K562 (cell line): ENCODE measurements around the gene XRCC3. TPM values are rescaled to one million over a fixed set of nuclear protein-coding genes. Genes with fewer than 3 reads are reported as not detected.
A peak's percentile ranks its signal among the peaks of the same experiment; 100 is the strongest.

ENCODE experiments used
- ATAC-seq: fragments of 200-7000 bp; cut with Tn5 transposase; 3 replicates; pipeline ENCODE4 v1.9.1; 2020; ENCODE audit warnings: moderate library complexity
- BruUV-seq: library from RNA; stranded (reverse); fragments of 400-500 nt; replicated peaks from 2 replicates; lab custom pipeline; 2021; lab: Mats Ljungman, UMichigan
- CTCF ChIA-PET: fragments of 300-600 bp; formaldehyde crosslinking; extraction: SDS; loops from one replicate; lab custom pipeline; 2021; ENCODE audit warnings: low intra/inter-chr PET ratio; lab: Yijun Ruan, JAX
- POLR2A ChIA-PET: fragments of 300-600, 350-650 bp; sonication (Branson Sonifier 250); formaldehyde crosslinking; extraction: SDS; loops from one replicate; lab custom pipeline; 2021; ENCODE audit warnings: antibody characterized with exemption, inconsistent platforms; lab: Yijun Ruan, JAX
- DNase-seq, 4 experiments: peaks; one replicate each; pipeline versions ENCODE4 v3.0.0 to v3.0.0-alpha.2; 2011 to 2018; ENCODE audit warnings: low spot score in 3 of 4, mixed read lengths in 3 of 4; ENCODE audit errors: extremely low read depth in 1 of 4
- FAIRE-seq: peaks from 2 replicates; lab custom pipeline; 2011; peaks lifted over from hg19 to GRCh38; lab: Jason Lieb, UNC
- H2AFZ ChIP-seq: 2 replicates; pipeline ENCODE4 v1.6.0; 2011; ENCODE audit warnings: low read depth, low read length, control low read depth, inconsistent platforms
- H3K27ac ChIP-seq: fragments of 200-600 bp; 3 replicates; pipeline ENCODE4 v1.8.0; 2011; ENCODE audit warnings: low read depth, mild to moderate bottlenecking, control low read depth, inconsistent platforms, low read length, moderate library complexity, mixed read lengths; ENCODE audit errors: extremely low read depth
- H3K27me3 ChIP-seq, 2 experiments: fragments of 300-600 bp in 1 of 2; 2 replicates in 1 of 2; 3 replicates in 1 of 2; pipeline versions ENCODE4 v1.6.0 to v1.8.0; 2011; ENCODE audit warnings: inconsistent platforms in 2 of 2, low read length in 2 of 2, mild to moderate bottlenecking in 1 of 2, mixed read lengths in 1 of 2, moderate library complexity in 1 of 2; ENCODE audit not compliant: control insufficient read depth in 2 of 2, insufficient read depth in 2 of 2
- H3K36me3 ChIP-seq: fragments of 300-600 bp; 3 replicates; pipeline ENCODE4 v1.8.0; 2011; ENCODE audit warnings: mild to moderate bottlenecking, low read length, inconsistent platforms; ENCODE audit not compliant: control insufficient read depth, insufficient read depth
- H3K4me1 ChIP-seq, 2 experiments: fragments of 200-600 bp in 1 of 2; replicated peaks in 1 of 2; 2 replicates in 1 of 2; 3 replicates in 1 of 2; pipeline versions ENCODE4 v1.5.1 to v1.8.0; 2011; ENCODE audit warnings: inconsistent platforms in 2 of 2, low read length in 2 of 2, mild to moderate bottlenecking in 1 of 2, mixed read lengths in 1 of 2, moderate library complexity in 1 of 2; ENCODE audit not compliant: control insufficient read depth in 2 of 2, insufficient read depth in 2 of 2
- H3K4me2 ChIP-seq: 2 replicates; pipeline ENCODE4 v1.6.1; 2011; ENCODE audit warnings: low read length, control low read depth, inconsistent platforms, mixed read lengths; ENCODE audit not compliant: insufficient read depth
- H3K4me3 ChIP-seq: fragments of 200-600 bp; sonication (generic), shearing (Covaris generic); 2 replicates; pipeline ENCODE4 v1.5.1; 2016; ENCODE audit warnings: control low read depth, inconsistent platforms
- H3K79me2 ChIP-seq: fragments of 200-600 bp; 3 replicates; pipeline ENCODE4 v1.8.0; 2011; ENCODE audit warnings: low read length, inconsistent platforms; ENCODE audit not compliant: control insufficient read depth, insufficient read depth
- H3K9ac ChIP-seq, 2 experiments: 2 replicates each; pipeline versions ENCODE4 v1.6.0 to v1.6.1; 2011; ENCODE audit warnings: low read depth in 2 of 2, low read length in 2 of 2, control low read depth in 1 of 2, inconsistent platforms in 1 of 2, mild to moderate bottlenecking in 1 of 2, mixed read lengths in 1 of 2; ENCODE audit not compliant: insufficient read depth in 1 of 2
- H3K9me1 ChIP-seq: one replicate; pipeline ENCODE4 v1.6.0; 2011; ENCODE audit warnings: inconsistent platforms, mild to moderate bottlenecking, low read length, moderate library complexity; ENCODE audit not compliant: control insufficient read depth, insufficient read depth
- H3K9me3 ChIP-seq: replicated peaks from 2 replicates; pipeline ENCODE4 v1.5.1; 2011; ENCODE audit warnings: low read depth, low read length, inconsistent platforms; ENCODE audit not compliant: control insufficient read depth, insufficient read depth
- H4K20me1 ChIP-seq: replicated peaks from 2 replicates; pipeline ENCODE4 v1.6.1; 2011; ENCODE audit warnings: low read length, inconsistent platforms, mixed read lengths; ENCODE audit not compliant: control insufficient read depth, insufficient read depth
- CREBBP ChIP-seq: IDR thresholded peaks from one replicate; pipeline ENCODE4 v1.6.1; 2012; ENCODE audit warnings: low read depth, mild to moderate bottlenecking, control low read depth, inconsistent platforms, low read length
- EGR1 ChIP-seq: fragments of 450-650 bp; conservative IDR thresholded peaks from 2 replicates; pipeline ENCODE4 v1.6.1; 2017; ENCODE audit warnings: mild to moderate bottlenecking
- ZNF717 ChIP-seq: fragments of 250-450 bp; sonication (Bioruptor Pico); IDR thresholded peaks from 2 replicates; pipeline ENCODE4 v1.5.0; 2021
- whole genome bisulfite sequencing: fragments of 100-300 bp; shearing (Covaris generic); methylation state at CpG from one replicate; pipeline ENCODE4 v1.1.6; 2016; ENCODE audit warnings: low coverage, mixed read lengths; ENCODE audit not compliant: insufficient coverage; ENCODE audit errors: missing lambda C conversion rate; 5-methylcytosine and 5-hydroxymethylcytosine counted together
- in situ Hi-C: fragments of 300-500 bp; cut with MboI; formaldehyde crosslinking; loops from 4 replicates; pipeline ENCODE4 v1.15.0; 2018; ENCODE audit warnings: inconsistent platforms, mixed read lengths
- intact Hi-C: fragments of 100-400 bp; cut with micrococcal nuclease; formaldehyde crosslinking; loops from 2 replicates; pipeline ENCODE4 v1.14.2; 2022
- polyA plus RNA-seq, 8 experiments: library from polyadenylated mRNA; depleted of rRNA in 4 of 8; stranded (reverse) in 5 of 8; unstranded in 3 of 8; fragments of >200 nt; fragmentation: Nextera tagmentation in 2 of 8; fragmentation: Illumina TruSeq in 1 of 8; extraction: Ambion mirVana in 2 of 8; extraction: Trizol in 1 of 8; gene quantifications; 2 replicates each; pipeline versions ENCODE4 v1.2.1 to v1.2.3, GENCODE V29; 2011 to 2014; ENCODE audit warnings: inconsistent platforms in 1 of 8, missing spikeins in 1 of 8
- total RNA-seq, 7 experiments: library from RNA; depleted of rRNA in 6 of 7; stranded (reverse); fragments of >200 nt in 6 of 7; fragmentation: Illumina TruSeq in 2 of 7; extraction: Trizol in 2 of 7; gene quantifications; 2 replicates each; pipeline versions ENCODE4 v1.2.1 to v1.2.3, GENCODE V29; 2011 to 2021; ENCODE audit warnings: low replicate concordance in 1 of 7
- TF ChIP-seq, protein P1 (sequence below): sonication (generic); formaldehyde crosslinking; IDR thresholded peaks from 2 replicates; pipeline ENCODE4 v1.8.1; 2023; ENCODE audit warnings: mild to moderate bottlenecking, missing genetic modification reagents

XRCC3 gene
- total and polyA plus RNA-seq, 9 of the 15 experiments (the other 6 are each of a cell fraction or from before 2014, with no cell fraction given), result 0.34 to 59.3 (median 30.3) TPM

DNA sequence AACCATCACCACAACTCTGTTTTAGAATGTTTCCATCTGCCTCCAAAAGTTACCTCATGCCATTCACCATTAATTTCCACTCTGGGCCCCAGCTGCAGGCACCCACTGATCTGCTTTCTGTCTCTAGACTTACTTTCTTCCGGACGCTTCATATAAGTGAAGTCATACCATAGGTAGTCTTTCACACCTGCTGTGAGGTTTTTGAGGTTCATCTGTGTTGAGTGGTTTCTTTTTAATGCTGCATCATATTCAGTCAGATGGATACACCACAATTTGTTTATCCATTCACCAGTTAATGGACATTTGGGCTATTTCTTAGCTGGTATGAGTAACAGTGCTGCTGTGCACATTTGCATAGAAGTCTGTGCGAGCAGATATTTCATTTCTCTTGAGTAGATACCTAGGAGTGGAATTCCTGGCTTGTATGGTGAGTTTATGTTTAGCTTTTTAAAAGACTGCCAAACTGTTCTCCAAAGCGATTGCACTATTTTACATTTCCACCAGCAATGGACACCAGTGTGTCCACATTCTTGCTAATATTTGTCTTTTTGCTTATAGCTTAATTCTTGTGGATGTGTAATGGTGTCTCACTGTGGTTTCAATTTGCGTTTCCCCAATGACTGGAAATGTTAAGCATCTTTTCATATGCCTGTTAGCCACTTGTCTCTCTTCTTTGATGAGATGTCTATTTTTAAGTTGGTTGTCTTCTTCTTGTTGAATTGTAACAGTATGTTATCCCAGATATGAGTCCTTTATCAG is 48.7 kb upstream of the XRCC3 start (continued):
- TF ChIP-seq, protein P1, sequence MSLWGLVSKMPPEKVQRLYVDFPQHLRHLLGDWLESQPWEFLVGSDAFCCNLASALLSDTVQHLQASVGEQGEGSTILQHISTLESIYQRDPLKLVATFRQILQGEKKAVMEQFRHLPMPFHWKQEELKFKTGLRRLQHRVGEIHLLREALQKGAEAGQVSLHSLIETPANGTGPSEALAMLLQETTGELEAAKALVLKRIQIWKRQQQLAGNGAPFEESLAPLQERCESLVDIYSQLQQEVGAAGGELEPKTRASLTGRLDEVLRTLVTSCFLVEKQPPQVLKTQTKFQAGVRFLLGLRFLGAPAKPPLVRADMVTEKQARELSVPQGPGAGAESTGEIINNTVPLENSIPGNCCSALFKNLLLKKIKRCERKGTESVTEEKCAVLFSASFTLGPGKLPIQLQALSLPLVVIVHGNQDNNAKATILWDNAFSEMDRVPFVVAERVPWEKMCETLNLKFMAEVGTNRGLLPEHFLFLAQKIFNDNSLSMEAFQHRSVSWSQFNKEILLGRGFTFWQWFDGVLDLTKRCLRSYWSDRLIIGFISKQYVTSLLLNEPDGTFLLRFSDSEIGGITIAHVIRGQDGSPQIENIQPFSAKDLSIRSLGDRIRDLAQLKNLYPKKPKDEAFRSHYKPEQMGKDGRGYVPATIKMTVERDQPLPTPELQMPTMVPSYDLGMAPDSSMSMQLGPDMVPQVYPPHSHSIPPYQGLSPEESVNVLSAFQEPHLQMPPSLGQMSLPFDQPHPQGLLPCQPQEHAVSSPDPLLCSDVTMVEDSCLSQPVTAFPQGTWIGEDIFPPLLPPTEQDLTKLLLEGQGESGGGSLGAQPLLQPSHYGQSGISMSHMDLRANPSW, result no peak

- ChIA-PET POLR2A (no interaction called here), CTCF (no interaction called here)
- Histone ChIP-seq H3K9ac (no peak overlapping the region), H3K27ac (no peak overlapping the region), H3K4me3 (no peak overlapping the region), H3K9me1 (no peaks in the 10 kb centered on the region), H3K4me2 (peak overlapping the region; percentile 21; the same call in 1 of the 2 replicates), H3K36me3 (no peaks in the 10 kb centered on the region), H2AFZ (peak overlapping the region; percentile 40; the same call in 1 of the 2 replicates), H3K27me3 (peaks cover 2 to 6% of the 10 kb centered on the region in 2 experiments; a peak in 3 of 5 replicates), H4K20me1 (no peaks in the 10 kb centered on the region; the same call in 1 of the 2 replicates), H3K79me2 (no peaks in the 10 kb centered on the region), H3K9me3 (no peaks in the 10 kb centered on the region), H3K4me1 (peaks cover 0 to 3% of the 10 kb centered on the region in 2 experiments; a peak in 2 of 5 replicates)
- 6% methylated on average over 12 of the region's 13 CpGs for WGBS
- DNase-seq (no peak), ATAC-seq (peak; percentile 25; the same call in 1 of the 3 replicates), FAIRE-seq (no peak)
- intact Hi-C loops, result no loop called here
- no TSS peak for BruUV-seq
- in situ Hi-C loops, result no loop called here
- TF ChIP-seq EGR1 (peak; percentile 35; the same call in 1 of the 2 replicates), ZNF717 (CRISPR knock-in tag) (no peak), CREBBP (no peak)
Measured at GRCh38 chr14:103762541-103762940, 47.3 kb upstream of the XRCC3 start.
